GM13977 (cell line): Measurements from ENCODE around the gene LRRD1.
A peak's percentile ranks its signal among the peaks of the same experiment; 100 is the strongest.

ENCODE experiments used
- DNase-seq: peaks from one replicate; pipeline ENCODE4 v3.0.0; 2012; ENCODE audit warnings: low spot score
- in situ Hi-C: fragments of 300-500 bp; cut with MboI; formaldehyde crosslinking; loops from one replicate; pipeline ENCODE4 v1.12.0; 2022; ENCODE audit warnings: low sequenced_read_pairs, low pct_unique_long_range_greater_than_20kb, mixed read lengths, inconsistent platforms; ENCODE audit not compliant: unreplicated experiment
- TF ChIP-seq, protein P1 (sequence below): IDR thresholded peaks from 2 replicates; pipeline ENCODE4 v1.5.1; 2012; ENCODE audit warnings: mild to moderate bottlenecking, control low read depth; ENCODE audit not compliant: insufficient read depth; ENCODE audit errors: extremely low read depth, missing control alignments

The LRRD1 gene

DNA sequence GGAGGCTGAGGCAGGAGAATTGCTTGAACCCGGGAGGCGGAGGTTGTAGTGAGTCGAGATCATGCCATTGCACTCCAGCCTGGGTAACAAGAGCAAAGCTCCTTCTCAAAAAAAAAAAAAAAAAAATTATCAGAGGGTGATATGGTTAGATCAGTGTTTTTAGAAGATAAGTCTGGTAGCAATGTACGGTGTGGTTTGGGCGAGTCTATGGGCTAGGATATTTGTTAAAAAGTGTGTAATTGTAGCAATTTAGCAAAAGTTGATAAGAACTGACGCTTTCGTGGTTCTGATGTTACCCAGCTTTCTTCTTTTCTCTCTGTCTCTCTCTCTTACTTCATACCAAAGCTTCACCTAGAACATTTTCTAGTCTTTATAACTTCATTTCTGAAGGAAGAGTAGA lies 37.8 kb downstream of the LRRD1 start:
- DNase-seq = no peak
- in situ Hi-C loops = no loop called here
- TF ChIP-seq, protein P1, sequence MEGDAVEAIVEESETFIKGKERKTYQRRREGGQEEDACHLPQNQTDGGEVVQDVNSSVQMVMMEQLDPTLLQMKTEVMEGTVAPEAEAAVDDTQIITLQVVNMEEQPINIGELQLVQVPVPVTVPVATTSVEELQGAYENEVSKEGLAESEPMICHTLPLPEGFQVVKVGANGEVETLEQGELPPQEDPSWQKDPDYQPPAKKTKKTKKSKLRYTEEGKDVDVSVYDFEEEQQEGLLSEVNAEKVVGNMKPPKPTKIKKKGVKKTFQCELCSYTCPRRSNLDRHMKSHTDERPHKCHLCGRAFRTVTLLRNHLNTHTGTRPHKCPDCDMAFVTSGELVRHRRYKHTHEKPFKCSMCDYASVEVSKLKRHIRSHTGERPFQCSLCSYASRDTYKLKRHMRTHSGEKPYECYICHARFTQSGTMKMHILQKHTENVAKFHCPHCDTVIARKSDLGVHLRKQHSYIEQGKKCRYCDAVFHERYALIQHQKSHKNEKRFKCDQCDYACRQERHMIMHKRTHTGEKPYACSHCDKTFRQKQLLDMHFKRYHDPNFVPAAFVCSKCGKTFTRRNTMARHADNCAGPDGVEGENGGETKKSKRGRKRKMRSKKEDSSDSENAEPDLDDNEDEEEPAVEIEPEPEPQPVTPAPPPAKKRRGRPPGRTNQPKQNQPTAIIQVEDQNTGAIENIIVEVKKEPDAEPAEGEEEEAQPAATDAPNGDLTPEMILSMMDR = no peak

DNA sequence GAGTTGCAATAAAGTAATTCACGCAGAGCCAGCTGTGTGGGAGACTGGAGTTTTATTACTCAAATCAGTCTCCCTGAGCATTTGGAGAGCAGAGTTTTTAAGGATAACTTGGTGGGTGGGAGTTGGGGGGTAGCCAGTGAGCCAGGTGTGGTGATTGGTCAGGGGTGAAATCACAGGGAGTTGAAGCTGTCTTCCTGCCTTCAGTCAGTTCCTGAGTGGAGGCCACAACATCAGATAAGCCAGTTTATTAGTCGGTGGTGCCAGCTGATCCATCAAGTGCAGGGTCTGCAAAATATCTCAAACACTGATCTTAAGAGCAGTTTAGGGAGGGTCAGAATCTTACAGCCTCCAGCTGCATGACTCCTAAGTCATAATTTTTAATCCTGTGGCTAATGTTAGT lies 41.4 kb downstream of the LRRD1 start:
- in situ Hi-C loops = no loop called here
- TF ChIP-seq, protein P1 = no peak
- DNase-seq = no peak

DNA sequence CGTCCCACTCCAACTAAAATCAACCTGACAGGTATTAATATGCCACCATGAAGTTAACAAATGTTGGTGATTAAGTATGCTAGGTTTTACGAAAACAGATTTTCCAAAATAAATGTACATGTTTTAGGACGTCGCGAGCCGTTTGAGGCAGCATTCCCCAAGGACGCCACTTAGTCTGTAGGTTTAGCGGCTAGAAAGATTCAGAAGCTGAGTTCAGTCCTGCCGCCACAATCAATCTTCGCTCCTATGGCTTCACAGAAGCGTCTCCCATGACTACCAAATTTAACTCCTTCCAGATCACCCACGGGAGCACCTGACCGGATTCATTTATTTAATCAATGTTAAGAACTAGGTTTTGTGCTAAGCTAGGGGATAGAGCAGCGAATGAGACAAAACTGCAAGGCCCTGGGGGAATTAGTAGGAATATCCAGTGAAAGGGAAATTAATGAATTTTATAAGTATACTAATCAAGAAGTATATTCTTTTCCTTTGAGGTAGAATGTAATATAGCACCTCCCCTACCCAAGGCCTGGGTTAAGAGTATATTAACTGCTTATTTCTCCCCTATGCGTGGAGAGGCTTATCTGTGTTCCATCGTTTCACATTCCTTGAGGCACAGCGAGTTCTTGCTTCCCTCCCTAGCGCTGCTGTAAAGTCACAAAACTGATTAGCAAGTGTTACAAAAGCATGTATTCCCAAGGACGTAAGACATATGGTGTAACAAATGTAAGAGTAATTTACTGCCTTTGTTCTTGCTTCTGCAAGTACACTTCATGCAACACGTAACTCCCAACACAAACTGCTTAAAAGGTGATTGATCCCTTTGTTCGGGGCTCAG lies 43.7 kb downstream of the LRRD1 start:
- DNase-seq = peak; percentile 32
- TF ChIP-seq, protein P1 = no peak
- in situ Hi-C loops = no loop called here

DNA sequence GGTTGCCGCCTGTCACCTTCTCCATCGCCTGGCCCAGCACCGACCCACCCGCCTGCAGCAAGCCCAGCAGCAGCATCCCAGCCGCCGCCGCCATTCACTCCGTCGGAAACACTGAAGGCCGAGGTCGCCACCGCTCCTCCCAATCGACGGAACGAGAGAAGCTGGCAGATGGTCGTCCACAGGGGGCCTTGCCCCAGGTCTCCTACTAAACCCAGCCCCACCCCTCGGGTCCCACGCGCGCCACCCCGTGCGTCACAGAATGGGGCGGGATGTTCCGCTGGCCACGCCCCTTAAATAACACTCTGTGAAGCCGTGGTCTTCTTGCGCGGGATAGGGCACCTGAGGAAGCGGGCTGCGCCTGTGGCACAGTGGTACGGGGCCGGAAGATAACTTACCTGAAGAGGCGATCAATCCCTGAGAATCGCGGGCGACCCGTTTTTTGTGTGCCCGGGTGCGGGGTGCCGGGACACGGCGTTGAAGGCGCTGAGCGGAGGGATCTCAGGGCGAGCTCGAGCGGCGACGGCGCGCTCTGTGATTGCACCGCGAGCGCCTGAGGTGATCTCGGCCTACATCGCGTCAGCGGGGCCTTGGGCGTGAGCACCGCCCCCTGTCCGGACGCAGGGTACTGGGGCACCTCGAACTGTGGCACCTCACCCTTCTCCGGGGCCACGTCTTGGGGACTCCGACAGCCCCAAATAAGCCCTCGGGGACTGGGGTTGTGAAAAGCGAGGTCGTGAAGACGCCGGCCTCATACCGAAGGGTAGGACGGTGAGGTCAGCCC lies 44.5 kb downstream of the LRRD1 start, which contains the start of gene CYP51A1:
CYP51A1 (minus strand) TSS at position 207 of the 781 bp plus-strand sequence; CDS start at position 94, 113 bp downstream.
- in situ Hi-C loops = no loop called here
- TF ChIP-seq, protein P1 = peak; percentile 14
- DNase-seq = peak; percentile 92

DNA sequence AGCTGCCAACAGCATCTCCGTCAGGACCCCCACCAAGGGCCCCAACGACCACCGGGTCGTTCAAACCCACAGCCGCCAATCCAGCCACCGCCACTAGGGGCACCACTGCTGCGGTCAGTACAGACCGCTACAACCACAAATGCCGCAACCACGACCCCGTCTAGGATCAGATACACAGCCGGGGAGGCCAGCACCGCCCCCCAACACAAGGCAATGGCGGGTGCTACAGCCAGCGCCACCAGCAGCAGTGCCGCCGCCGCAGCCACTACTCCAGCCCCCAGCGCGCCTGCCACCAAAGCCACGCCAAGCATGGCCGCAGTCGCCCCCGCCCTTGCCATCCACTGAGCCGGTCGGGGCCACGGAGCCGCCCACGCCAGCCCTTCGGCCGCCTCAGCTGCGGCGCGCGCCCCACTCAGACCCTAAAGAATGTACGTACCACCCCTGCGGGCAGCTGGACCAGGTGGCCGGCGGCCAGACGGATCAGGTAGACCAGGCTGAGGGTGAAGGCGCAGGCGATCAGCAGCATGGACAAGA lies 45.1 kb downstream of the LRRD1 start:
- TF ChIP-seq, protein P1 = peak; percentile 79
- in situ Hi-C loops = no loop called here
- peak; percentile 54 for DNase-seq

DNA sequence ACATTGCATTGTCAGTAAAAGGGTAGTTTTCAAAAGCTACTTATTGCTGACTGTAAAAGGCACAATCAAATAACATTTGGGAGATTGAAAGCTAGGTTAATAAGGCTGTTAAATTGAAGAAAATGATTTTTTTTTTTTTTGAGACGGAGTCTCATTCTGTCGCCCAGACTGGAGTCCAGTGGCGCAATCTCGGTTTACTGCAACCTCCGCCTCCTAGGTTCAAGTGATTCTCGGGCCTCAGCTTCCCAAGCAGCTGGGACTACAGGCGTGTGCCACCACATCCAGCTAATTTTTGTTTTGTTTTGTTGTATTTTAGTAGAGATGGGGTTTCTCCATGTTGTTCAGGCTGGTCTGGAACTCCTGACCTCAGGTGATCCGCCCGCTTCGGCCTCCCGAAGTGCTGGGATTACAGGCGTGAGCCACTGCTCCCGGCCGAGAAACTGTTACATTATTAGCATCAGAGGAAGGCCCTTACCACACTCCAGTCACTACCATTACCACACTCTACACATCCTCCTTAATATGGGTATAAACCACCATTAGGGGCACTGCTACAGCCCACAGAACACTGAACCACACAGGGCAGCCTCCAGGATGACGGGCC lies 45.7 kb downstream of the LRRD1 start:
- in situ Hi-C loops = no loop called here
- DNase-seq = peak; percentile 45

More for the DNA sequence above, 45.7 kb downstream of the LRRD1 start:
- TF ChIP-seq, protein P1 = no peak
